HL-60 (cell line): ENCODE data around the gene ZNF493.

Experiments
- DNase-seq, 2 experiments: peaks; one replicate each; pipeline ENCODE4 v3.0.0-alpha.2; 2010 to 2020; ENCODE audit warnings: low read depth in 1 of 2, low spot score in 1 of 2
- H3K27ac ChIP-seq: fragments of 250-450 bp; sonication (Bioruptor Pico); replicated peaks from 2 replicates; pipeline ENCODE4 v1.5.1; 2020; ENCODE audit warnings: mild to moderate bottlenecking, moderate library complexity
- H3K27me3 ChIP-seq: fragments of 250-450 bp; sonication (Bioruptor Pico); 2 replicates; pipeline ENCODE4 v1.5.1; 2021; ENCODE audit warnings: mild to moderate bottlenecking, moderate library complexity; ENCODE audit not compliant: insufficient read depth, poor library complexity, severe bottlenecking
- H3K4me3 ChIP-seq: replicated peaks from 2 replicates; pipeline ENCODE4 v1.5.1; 2011; ENCODE audit warnings: mild to moderate bottlenecking, control low read depth, low read length; ENCODE audit not compliant: insufficient read depth
- GABPA ChIP-seq: IDR thresholded peaks from 2 replicates; pipeline ENCODE4 v1.6.1; 2012; ENCODE audit warnings: low read depth
- POLR2AphosphoS5 ChIP-seq: IDR thresholded peaks from 2 replicates; pipeline ENCODE4 v1.6.1; 2012; ENCODE audit warnings: low read depth
- SPI1 ChIP-seq: IDR thresholded peaks from 2 replicates; pipeline ENCODE4 v1.6.1; 2012; ENCODE audit warnings: low read depth, mild to moderate bottlenecking, borderline replicate concordance
- TF ChIP-seq, protein P1 (sequence below): IDR thresholded peaks from one replicate; pipeline ENCODE4 v1.5.1; 2011; ENCODE audit warnings: low read length, control low read depth, inconsistent platforms; ENCODE audit not compliant: insufficient read depth
- TF ChIP-seq, protein P2 (sequence below): IDR thresholded peaks from 2 replicates; pipeline ENCODE4 v1.6.1; 2012; ENCODE audit warnings: low read depth; ENCODE audit not compliant: insufficient replicate concordance

The ZNF493 gene

DNA sequence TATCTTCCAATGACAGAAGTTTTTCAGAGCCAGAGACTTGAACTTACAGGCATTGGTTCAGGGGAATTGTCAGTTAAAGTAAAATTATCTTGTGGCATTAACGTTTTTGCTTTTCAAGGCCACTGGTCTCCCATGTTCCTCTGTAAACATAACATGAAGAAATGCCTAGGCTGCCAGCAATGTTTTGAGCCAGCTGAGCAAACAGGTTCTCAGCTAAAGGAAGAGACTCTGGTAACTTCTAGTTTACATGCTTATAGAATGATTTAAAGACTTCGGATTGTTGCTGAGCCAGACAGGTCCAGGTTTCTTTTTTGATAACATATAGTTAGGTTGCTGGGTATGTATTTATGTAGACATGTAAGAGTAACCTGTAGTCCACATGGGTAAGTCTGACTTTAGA lies 35.7 kb downstream of the ZNF493 start:
- TF ChIP-seq POLR2AphosphoS5 = no peak
- no peak for TF ChIP-seq GABPA
- TF ChIP-seq, protein P1, sequence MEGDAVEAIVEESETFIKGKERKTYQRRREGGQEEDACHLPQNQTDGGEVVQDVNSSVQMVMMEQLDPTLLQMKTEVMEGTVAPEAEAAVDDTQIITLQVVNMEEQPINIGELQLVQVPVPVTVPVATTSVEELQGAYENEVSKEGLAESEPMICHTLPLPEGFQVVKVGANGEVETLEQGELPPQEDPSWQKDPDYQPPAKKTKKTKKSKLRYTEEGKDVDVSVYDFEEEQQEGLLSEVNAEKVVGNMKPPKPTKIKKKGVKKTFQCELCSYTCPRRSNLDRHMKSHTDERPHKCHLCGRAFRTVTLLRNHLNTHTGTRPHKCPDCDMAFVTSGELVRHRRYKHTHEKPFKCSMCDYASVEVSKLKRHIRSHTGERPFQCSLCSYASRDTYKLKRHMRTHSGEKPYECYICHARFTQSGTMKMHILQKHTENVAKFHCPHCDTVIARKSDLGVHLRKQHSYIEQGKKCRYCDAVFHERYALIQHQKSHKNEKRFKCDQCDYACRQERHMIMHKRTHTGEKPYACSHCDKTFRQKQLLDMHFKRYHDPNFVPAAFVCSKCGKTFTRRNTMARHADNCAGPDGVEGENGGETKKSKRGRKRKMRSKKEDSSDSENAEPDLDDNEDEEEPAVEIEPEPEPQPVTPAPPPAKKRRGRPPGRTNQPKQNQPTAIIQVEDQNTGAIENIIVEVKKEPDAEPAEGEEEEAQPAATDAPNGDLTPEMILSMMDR = no peak
- no peak for TF ChIP-seq SPI1
- TF ChIP-seq, protein P2, sequence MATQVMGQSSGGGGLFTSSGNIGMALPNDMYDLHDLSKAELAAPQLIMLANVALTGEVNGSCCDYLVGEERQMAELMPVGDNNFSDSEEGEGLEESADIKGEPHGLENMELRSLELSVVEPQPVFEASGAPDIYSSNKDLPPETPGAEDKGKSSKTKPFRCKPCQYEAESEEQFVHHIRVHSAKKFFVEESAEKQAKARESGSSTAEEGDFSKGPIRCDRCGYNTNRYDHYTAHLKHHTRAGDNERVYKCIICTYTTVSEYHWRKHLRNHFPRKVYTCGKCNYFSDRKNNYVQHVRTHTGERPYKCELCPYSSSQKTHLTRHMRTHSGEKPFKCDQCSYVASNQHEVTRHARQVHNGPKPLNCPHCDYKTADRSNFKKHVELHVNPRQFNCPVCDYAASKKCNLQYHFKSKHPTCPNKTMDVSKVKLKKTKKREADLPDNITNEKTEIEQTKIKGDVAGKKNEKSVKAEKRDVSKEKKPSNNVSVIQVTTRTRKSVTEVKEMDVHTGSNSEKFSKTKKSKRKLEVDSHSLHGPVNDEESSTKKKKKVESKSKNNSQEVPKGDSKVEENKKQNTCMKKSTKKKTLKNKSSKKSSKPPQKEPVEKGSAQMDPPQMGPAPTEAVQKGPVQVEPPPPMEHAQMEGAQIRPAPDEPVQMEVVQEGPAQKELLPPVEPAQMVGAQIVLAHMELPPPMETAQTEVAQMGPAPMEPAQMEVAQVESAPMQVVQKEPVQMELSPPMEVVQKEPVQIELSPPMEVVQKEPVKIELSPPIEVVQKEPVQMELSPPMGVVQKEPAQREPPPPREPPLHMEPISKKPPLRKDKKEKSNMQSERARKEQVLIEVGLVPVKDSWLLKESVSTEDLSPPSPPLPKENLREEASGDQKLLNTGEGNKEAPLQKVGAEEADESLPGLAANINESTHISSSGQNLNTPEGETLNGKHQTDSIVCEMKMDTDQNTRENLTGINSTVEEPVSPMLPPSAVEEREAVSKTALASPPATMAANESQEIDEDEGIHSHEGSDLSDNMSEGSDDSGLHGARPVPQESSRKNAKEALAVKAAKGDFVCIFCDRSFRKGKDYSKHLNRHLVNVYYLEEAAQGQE = no peak
- no peak for DNase-seq
- H3K27me3 ChIP-seq = no peaks in the 10 kb centered on the region
- H3K27ac ChIP-seq = no peak overlapping the region
- H3K4me3 ChIP-seq = no peak overlapping the region

DNA sequence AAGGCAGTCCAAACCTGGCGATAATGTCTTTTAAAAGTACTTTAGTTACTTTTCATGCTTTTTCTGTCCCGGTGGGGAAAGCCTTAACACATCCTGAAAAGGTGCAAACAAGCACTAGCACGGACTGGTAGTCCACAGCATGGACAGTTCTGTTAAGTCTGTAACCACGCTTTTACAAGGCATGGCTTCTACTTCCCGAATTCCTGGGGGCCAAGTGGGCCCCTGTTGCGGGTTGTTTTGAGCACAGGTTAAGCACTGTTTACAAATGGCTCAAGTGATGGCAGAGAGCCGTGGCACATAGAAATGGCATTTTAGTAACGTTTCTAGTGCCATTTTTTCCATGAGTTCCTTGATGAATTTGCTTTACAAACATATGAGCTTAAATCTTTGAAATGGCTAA lies 37.6 kb downstream of the ZNF493 start:
- no peak overlapping the region for H3K27ac ChIP-seq
- H3K4me3 ChIP-seq = no peak overlapping the region
- H3K27me3 ChIP-seq = no peaks in the 10 kb centered on the region
- TF ChIP-seq POLR2AphosphoS5 = no peak
- TF ChIP-seq, protein P2 = no peak
- TF ChIP-seq GABPA = no peak
- TF ChIP-seq, protein P1 = no peak
- no peak for TF ChIP-seq SPI1
- no peak for DNase-seq

DNA sequence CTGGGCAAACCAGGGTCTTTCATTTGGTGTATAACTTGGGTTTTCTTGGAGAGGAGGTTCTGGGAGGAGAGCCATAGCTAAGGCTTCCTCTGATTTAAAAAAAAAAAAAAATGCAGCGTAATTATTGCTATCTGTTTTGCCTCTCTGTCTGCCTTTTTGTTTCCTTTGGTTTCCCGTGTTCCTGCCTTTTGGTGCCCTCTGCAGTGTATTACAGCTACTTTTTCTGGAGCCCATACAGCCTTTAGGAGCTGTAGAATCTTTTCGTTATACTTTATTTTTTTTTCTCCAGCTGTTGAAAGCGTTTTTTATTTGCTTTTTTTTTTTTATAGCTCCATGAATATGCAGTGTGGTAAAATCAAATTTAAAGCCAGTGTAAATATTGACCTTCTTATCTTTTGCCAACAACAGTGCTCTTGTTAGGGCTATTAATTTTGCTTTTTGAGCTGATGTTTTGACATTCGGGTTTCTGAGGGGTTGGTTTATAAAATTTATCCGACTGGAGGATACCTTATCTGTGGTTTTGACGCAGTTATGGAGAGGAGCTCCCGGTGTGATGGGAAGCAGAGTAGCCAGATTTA lies 38.1 kb downstream of the ZNF493 start:
- Histone ChIP-seq H3K27me3 (no peaks in the 10 kb centered on the region), H3K4me3 (no peak overlapping the region), H3K27ac (no peak overlapping the region)
- DNase-seq = no peak
- TF ChIP-seq SPI1 = no peak
- TF ChIP-seq, protein P2 = no peak
- no peak for TF ChIP-seq POLR2AphosphoS5
- TF ChIP-seq, protein P1 = no peak
- no peak for TF ChIP-seq GABPA
